ENCODE data around the gene YY1. TPM values are rescaled to one million over a fixed set of nuclear protein-coding genes. Genes with fewer than 3 reads are reported as not detected.
A peak's percentile ranks its signal among the peaks of the same experiment; 100 is the strongest.

The YY1 gene
- total RNA-seq, 1 donor from 2014 or later: 79.8 TPM

DNA sequence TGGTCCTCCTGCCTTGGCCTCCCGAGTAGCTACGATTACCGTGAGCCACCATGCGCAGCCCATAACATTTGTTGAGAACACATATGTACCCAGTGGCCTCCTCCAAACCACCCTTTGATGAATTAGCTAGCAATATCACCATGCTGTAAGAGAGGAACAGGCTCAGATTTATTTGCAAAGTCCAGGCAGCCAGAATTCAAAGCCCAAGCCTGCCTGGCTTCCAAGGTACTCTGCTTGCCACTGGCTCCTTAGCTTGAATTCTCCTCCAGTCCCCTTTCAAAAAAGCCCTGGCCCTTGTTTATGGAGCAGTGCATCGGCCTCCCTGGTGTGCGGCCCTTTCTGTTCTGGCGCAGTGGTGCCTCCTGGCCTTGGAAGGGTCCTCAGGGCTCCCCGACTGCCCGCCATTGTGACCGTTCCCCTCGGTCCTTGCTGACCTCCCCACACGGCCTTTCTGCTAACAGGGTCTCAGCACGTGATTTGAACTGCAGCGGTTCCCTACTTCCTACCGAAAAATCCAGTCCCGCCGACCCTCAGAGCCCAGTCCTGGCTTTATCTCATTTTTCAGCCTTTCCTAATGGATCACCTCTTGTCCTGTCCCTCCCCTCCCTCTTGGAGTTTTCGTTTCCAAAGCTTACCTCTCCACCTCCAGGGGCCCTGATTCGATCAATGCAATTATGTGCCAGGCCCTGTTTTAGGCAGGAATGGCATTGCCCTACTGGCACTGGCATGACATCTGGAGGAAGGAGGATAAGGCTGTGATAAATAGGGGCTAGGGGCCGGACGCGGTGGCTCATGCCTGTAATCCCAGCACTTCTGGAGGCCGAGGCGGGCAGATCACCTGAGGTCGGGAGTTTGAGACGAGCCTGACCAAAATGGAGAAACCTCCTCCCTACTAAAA, 45.3 kb downstream of the YY1 start:
- peak overlapping the region; percentile 85 for H3K27ac Mint-ChIP-seq

DNA sequence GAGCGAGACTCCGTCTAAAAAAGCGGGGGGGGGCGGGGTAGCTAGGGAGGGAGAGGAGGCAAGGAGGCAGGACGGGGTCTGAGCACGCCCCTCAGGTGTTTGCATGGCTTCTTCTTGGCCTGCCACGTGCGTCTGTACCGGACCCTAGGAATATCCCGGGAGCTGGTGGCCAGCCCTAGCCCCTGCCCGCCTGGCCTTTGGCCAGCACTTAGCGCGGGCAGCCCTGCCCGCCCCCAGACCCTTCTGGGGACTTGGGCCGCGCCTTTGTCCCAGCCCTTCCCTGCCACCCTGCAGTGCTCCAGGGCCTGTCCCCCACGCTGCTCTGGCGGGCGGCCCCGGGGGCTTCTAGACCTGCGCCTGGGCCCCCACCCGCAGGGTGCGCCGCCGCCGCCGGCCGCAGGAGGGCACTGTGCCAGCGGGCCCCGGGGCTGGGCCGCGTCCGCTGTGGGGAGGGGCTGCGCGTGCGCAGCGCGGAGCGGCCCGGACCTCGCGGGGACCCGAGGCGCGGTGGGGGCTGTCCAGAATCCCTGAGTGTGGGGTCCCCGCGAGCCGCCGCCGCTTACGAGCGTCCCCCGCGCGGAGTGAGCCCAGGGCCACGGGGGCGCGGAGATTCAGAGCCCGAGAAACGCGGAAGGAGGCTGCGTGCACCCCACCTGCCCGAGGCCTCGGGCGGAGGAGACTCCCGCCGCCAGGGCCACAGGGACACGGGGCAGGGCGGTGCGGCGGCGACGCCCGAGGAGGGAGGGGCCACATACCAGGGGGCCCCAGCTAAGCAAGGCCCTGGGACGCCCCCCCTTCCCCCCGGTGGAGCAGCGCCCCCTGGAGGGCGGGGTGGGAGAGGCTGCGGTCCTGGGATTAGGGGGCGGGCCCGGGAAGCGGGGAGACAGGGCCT, 46.3 kb downstream of the YY1 start:
- H3K4me3 Mint-ChIP-seq: peak overlapping the region; percentile 86
- TF ChIP-seq, protein P1, sequence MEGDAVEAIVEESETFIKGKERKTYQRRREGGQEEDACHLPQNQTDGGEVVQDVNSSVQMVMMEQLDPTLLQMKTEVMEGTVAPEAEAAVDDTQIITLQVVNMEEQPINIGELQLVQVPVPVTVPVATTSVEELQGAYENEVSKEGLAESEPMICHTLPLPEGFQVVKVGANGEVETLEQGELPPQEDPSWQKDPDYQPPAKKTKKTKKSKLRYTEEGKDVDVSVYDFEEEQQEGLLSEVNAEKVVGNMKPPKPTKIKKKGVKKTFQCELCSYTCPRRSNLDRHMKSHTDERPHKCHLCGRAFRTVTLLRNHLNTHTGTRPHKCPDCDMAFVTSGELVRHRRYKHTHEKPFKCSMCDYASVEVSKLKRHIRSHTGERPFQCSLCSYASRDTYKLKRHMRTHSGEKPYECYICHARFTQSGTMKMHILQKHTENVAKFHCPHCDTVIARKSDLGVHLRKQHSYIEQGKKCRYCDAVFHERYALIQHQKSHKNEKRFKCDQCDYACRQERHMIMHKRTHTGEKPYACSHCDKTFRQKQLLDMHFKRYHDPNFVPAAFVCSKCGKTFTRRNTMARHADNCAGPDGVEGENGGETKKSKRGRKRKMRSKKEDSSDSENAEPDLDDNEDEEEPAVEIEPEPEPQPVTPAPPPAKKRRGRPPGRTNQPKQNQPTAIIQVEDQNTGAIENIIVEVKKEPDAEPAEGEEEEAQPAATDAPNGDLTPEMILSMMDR (conservative IDR thresholded peaks at IDR 0.05): peak; percentile 81
- H3K9me3 Mint-ChIP-seq: no peaks in the 10 kb centered on the region
- H3K4me1 Mint-ChIP-seq (ENCODE audit: unreplicated experiment): peaks cover 15% of the 10 kb centered on the region
- H3K27me3 Mint-ChIP-seq: no peaks in the 10 kb centered on the region
- DNase-seq (ENCODE audit: extremely low spot score, unreplicated experiment): peak; percentile 86
- H3K27ac Mint-ChIP-seq: peak overlapping the region; percentile 85
- peaks cover 3% of the 10 kb centered on the region for H3K36me3 Mint-ChIP-seq

More for the DNA sequence above, 45.3 kb downstream of the YY1 start:
- no peaks in the 10 kb centered on the region for H3K27me3 Mint-ChIP-seq
- peak overlapping the region; percentile 70 for H3K4me3 Mint-ChIP-seq
- TF ChIP-seq, protein P1 (conservative IDR thresholded peaks at IDR 0.05): no peak
- H3K9me3 Mint-ChIP-seq: no peaks in the 10 kb centered on the region
- H3K4me1 Mint-ChIP-seq (ENCODE audit: unreplicated experiment): peaks cover 19% of the 10 kb centered on the region
- peaks cover 3% of the 10 kb centered on the region for H3K36me3 Mint-ChIP-seq
- DNase-seq (ENCODE audit: extremely low spot score, unreplicated experiment): no peak

DNA sequence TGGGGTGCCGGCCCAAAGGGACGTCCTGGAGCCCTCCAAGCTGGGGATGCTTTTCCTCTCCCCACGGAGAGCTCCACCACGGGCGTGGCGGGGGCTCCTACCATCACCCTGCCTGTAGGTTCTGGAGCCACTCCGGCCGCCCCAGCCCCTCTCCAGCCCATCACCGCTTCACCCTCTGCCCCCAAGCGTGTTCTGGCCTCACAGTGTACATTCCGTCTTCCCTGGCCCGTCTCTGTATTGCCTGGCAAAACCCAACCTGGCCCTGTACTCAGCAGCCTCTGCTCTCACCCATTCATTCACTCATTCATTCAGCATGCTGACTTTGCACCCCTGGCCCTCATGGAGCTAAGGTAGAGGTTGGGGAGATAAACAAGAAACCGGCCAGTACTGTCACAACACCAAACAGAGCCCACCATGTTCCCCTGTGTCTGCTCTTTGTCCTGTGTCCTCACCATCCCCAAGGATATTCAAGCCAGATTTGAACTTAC, 47.0 kb downstream of the YY1 start:
- DNase-seq (ENCODE audit: extremely low spot score, unreplicated experiment): no peak
- Mint-ChIP-seq H3K36me3 (no peaks in the 10 kb centered on the region), H3K4me1 (ENCODE audit: unreplicated experiment) (peaks cover 19% of the 10 kb centered on the region), H3K9me3 (no peaks in the 10 kb centered on the region), H3K4me3 (peak overlapping the region; percentile 86), H3K27me3 (no peaks in the 10 kb centered on the region), H3K27ac (peak overlapping the region; percentile 83)
- TF ChIP-seq, protein P1 (conservative IDR thresholded peaks at IDR 0.05): peak; percentile 1

DNA sequence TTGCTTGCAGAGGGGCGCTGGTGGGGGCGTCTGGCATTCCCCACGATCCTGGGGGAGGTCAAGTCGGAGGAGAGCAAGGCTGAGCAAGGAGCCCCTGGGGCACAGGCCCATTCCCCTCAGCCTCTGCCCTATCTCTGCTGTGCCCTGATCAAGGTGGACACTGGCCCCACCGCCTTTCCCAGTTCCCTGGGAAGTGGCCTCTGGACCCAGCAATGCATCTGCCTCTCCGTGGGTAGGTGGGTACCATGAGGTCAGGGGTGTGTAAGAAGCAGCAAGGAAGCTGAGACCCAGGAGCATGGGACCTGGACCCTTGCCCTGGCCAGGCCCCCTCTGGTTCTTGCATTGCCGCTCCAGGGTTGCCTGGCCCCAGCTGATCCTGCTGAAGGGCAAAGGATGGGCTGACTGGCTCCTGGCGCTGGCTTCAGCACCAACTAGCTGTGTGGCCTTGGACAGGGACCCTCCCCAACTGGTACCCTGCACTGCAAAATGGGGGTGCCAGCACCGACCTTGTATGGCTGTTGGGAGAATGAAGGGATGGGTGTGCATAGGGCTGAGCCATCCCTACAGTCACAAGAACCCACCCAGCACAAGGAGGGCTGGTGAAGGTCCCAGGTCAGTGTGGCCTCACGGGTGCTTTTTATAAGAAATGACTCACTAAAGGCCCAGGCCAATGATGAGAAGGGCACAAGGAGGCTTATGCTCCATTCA, 47.7 kb downstream of the YY1 start:
- Mint-ChIP-seq H3K4me1 (ENCODE audit: unreplicated experiment) (peaks cover 20% of the 10 kb centered on the region), H3K4me3 (peak overlapping the region; percentile 62), H3K27ac (peak overlapping the region; percentile 83), H3K27me3 (no peaks in the 10 kb centered on the region), H3K36me3 (no peaks in the 10 kb centered on the region), H3K9me3 (no peaks in the 10 kb centered on the region)
- TF ChIP-seq, protein P1 (conservative IDR thresholded peaks at IDR 0.05): no peak
- DNase-seq (ENCODE audit: extremely low spot score, unreplicated experiment): no peak

Data from type B pancreatic cell (in vitro differentiated cells).